MM.1S (cell line): Measurements from ENCODE around the gene LEF1.

Experiments
- CTCF ChIP-seq: fragments of 300-600 bp; sonication (generic); IDR thresholded peaks from 2 replicates; pipeline ENCODE4 v1.5.1; 2016; ENCODE audit warnings: antibody characterized with exemption, low read length, mixed read lengths
- EZH2 ChIP-seq: fragments of 300-600 bp; sonication (generic); optimal IDR thresholded peaks from 2 replicates; pipeline ENCODE3; 2017; ENCODE audit warnings: low read depth, mild to moderate bottlenecking, antibody characterized with exemption, low read length, mixed read lengths
- EZH2phosphoT487 ChIP-seq: fragments of 300-600 bp; sonication (generic); IDR thresholded peaks from 2 replicates; pipeline ENCODE4 v1.6.1; 2018; ENCODE audit warnings: antibody characterized with exemption, low read length

GRCh38 chr4:108141213-108141950 lies 27.4 kb downstream of the LEF1 start:
- no peak for TF ChIP-seq CTCF
- no peak for TF ChIP-seq EZH2phosphoT487
- TF ChIP-seq EZH2: no peak
